HEK293 (cell line): ENCODE measurements around the gene CD1D.

Experiments
- GFI1B ChIP-seq: fragments of 450-650 bp; formaldehyde crosslinking; IDR thresholded peaks from 2 replicates; pipeline ENCODE4 v1.5.1; 2016; ENCODE audit warnings: missing biosample characterization, missing genetic modification characterization
- KLF8 ChIP-seq: fragments of 450-650 bp; formaldehyde crosslinking; IDR thresholded peaks from 2 replicates; pipeline ENCODE4 v1.5.1; 2016; ENCODE audit warnings: missing biosample characterization, missing genetic modification characterization
- RBAK ChIP-seq: fragments of 450-650 bp; formaldehyde crosslinking; IDR thresholded peaks from 2 replicates; pipeline ENCODE4 v1.5.1; 2016; ENCODE audit warnings: missing biosample characterization, missing genetic modification characterization
- ZNF239 ChIP-seq: fragments of 450-650 bp; formaldehyde crosslinking; IDR thresholded peaks from 2 replicates; pipeline ENCODE4 v1.5.1; 2016; ENCODE audit warnings: missing biosample characterization, missing genetic modification characterization
- ZNF366 ChIP-seq: fragments of 450-650 bp; formaldehyde crosslinking; conservative IDR thresholded peaks from 2 replicates; pipeline ENCODE4 v1.5.1; 2016; ENCODE audit warnings: missing biosample characterization, missing genetic modification characterization
- ZNF555 ChIP-seq: fragments of 450-650 bp; formaldehyde crosslinking; conservative IDR thresholded peaks from 2 replicates; pipeline ENCODE4 v1.5.1; 2017; ENCODE audit warnings: missing biosample characterization, mild to moderate bottlenecking, missing genetic modification characterization, inconsistent platforms
- ZNF707 ChIP-seq: fragments of 450-650 bp; formaldehyde crosslinking; IDR thresholded peaks from 2 replicates; pipeline ENCODE4 v1.5.1; 2016; ENCODE audit warnings: missing biosample characterization, missing genetic modification characterization
- TF ChIP-seq, protein P1 (sequence below): fragments of 450-650 bp; formaldehyde crosslinking; IDR thresholded peaks from 2 replicates; pipeline ENCODE4 v1.5.1; 2017; ENCODE audit warnings: missing biosample characterization, mild to moderate bottlenecking, missing genetic modification characterization, moderate library complexity
- TF ChIP-seq, protein P2 (sequence below): fragments of 450-650 bp; formaldehyde crosslinking; IDR thresholded peaks from 2 replicates; pipeline ENCODE4 v1.5.1; 2016; ENCODE audit warnings: missing biosample characterization, missing genetic modification characterization
- TF ChIP-seq, protein P3 (sequence below): fragments of 450-650 bp; IDR thresholded peaks from 2 replicates; pipeline ENCODE4 v1.5.1; 2018; ENCODE audit warnings: missing biosample characterization, missing genetic modification characterization

The CD1D gene

DNA sequence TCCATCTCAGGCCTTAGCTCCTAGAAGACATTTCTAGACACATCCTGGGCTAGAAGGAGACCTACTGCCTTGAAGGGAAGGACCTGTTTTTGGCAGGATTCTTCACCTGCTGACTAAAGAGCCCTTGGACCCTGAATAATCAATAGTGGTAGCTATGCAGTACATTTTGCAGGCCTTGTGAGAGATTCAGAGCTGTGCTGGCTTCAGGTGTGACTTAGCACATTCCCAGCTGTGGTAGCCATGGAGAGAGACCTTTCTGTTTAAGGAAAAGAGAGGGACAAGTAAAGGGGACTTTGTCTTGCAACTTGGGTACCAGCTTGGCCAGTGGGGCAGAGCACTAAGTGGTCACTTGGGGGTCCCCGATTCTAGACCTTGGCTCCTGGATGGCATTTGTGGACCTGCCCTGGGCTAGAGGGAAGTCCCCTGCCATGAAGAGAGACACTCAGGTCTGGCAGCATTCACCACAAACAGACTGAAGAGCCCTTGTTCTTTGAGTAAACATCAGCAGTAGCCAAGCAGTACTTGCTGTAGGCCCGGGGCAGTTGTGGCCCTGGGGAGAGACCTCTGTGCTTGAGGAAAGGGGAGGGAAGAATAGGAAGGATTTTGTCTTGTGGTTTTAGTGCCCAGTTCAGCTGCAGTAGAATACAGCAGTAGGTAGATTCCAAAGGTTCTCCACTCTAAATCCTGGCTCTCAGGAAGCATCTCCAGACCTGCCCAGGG, 47.4 kb downstream of the CD1D start (continued):
- TF ChIP-seq, protein P1, sequence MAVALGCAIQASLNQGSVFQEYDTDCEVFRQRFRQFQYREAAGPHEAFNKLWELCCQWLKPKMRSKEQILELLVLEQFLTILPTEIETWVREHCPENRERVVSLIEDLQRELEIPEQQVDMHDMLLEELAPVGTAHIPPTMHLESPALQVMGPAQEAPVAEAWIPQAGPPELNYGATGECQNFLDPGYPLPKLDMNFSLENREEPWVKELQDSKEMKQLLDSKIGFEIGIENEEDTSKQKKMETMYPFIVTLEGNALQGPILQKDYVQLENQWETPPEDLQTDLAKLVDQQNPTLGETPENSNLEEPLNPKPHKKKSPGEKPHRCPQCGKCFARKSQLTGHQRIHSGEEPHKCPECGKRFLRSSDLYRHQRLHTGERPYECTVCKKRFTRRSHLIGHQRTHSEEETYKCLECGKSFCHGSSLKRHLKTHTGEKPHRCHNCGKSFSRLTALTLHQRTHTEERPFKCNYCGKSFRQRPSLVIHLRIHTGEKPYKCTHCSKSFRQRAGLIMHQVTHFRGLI, result no peak
- TF ChIP-seq KLF8 (tag by site-specific recombination) (no peak), GFI1B (no peak), ZNF239 (no peak), ZNF555 (no peak), RBAK (tag by site-specific recombination) (no peak), ZNF366 (tag by site-specific recombination) (no peak), ZNF707 (no peak)
- TF ChIP-seq, protein P2, sequence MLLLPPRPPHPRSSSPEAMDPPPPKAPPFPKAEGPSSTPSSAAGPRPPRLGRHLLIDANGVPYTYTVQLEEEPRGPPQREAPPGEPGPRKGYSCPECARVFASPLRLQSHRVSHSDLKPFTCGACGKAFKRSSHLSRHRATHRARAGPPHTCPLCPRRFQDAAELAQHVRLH, result no peak
- TF ChIP-seq, protein P3, sequence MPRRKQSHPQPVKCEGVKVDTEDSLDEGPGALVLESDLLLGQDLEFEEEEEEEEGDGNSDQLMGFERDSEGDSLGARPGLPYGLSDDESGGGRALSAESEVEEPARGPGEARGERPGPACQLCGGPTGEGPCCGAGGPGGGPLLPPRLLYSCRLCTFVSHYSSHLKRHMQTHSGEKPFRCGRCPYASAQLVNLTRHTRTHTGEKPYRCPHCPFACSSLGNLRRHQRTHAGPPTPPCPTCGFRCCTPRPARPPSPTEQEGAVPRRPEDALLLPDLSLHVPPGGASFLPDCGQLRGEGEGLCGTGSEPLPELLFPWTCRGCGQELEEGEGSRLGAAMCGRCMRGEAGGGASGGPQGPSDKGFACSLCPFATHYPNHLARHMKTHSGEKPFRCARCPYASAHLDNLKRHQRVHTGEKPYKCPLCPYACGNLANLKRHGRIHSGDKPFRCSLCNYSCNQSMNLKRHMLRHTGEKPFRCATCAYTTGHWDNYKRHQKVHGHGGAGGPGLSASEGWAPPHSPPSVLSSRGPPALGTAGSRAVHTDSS (tag by site-specific recombination), result no peak
